ENCODE measurements around the gene CTAGE8.
"Not testable (repeated sequence)": the region's sequence is repeated elsewhere in the genome, so short reads cannot be mapped to it uniquely, and the experiment has no call there.

GRCh38 chr7:144219149-144219548 lies 49.9 kb downstream of the CTAGE8 start:
- not testable (repeated sequence) for TF ChIP-seq CTCF (conservative IDR thresholded peaks at IDR 0.05 in 1 of 2, IDR thresholded peaks at IDR 0.05 in 1 of 2; ENCODE audit: low read depth in 1 of 2, low read length in 2 of 2); EZH2 (IDR thresholded peaks at IDR 0.05; ENCODE audit: low read length, missing control alignments)

Data from fibroblast of lung (primary cell).